Islet of Langerhans (tissue), 1 donor: ENCODE data around the gene TCF7.

Source experiments
- FAIRE-seq: peaks from one replicate; lab custom pipeline; 2011; peaks lifted over from hg19 to GRCh38; lab: Jason Lieb, UNC

Gene TCF7

DNA sequence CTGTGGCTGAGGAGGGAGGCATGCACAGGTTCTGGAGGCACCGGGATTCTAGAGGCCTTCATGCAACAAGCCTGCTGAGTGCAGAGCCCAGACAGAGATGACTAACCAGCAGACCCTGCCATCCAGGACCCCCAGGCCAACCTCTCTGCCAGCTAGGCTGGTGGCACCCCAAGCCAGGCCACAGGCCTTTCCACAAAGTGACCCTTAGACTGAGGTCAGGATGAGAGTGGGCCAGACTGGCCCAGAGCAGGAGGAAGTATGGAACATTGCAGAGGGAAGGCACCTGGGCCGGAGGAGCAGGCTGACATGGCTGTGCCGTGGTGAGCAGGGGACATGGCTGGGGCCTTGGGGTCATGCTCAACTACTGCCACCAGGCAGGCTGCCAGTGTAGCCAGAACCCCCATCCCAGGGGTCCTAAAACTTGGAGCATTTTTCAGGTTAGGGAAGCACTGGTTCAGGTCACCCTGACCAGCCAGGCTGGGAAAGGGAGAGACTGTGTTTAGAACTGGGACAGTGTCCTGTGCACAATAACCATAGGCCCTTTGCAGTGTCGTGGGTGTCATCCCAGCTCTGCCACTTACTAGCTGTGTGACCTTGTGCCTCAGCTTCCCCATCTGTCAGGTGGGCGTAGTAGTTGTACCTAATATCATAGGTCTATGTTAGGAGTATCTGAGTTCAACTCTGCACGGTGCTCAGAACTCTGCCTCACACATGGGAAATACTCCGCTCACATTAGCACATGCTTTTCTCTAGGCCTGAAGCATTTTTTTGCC lies 17.3 kb downstream of the TCF7 start:
- no peak for FAIRE-seq

DNA sequence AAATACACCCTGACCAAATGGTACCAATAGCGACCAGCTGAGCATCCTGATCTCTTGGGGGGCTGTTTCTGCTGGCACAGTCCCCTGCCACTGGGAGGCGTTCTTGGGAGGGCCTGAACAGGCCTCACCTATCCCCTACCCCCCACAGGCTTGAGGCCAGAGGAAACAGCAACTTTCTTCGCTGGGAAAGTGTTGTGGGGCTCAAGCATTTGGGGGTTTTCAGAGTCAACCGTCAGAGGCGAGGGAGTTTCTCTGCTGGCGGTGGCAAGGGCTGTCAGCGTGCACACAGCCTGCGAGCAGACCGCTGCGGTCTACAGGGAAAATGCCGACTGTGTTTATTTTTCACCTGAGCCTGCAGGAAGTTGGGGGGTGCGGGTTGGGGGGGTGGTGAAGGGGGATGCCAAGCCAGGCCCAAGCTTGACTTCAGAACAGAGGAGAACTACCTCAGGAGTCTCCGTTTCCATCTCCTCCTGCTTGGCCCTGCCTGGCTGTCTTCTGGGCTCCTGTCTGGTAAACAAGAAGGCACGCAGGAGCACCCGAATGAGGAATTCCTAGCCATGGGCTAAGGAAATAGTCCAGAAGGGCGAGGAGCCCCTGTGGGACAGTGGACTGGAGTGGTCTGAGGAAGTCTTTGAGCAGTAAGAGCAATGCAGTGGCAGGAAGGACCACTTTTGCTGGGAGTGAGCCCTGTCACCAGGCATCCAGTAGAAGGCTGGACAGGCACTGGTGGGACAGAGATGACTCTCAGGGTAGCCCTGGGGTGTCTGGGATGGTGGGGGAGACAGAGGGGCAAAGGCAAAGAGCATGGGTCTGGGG lies 18.1 kb downstream of the TCF7 start:
- FAIRE-seq = no peak

DNA sequence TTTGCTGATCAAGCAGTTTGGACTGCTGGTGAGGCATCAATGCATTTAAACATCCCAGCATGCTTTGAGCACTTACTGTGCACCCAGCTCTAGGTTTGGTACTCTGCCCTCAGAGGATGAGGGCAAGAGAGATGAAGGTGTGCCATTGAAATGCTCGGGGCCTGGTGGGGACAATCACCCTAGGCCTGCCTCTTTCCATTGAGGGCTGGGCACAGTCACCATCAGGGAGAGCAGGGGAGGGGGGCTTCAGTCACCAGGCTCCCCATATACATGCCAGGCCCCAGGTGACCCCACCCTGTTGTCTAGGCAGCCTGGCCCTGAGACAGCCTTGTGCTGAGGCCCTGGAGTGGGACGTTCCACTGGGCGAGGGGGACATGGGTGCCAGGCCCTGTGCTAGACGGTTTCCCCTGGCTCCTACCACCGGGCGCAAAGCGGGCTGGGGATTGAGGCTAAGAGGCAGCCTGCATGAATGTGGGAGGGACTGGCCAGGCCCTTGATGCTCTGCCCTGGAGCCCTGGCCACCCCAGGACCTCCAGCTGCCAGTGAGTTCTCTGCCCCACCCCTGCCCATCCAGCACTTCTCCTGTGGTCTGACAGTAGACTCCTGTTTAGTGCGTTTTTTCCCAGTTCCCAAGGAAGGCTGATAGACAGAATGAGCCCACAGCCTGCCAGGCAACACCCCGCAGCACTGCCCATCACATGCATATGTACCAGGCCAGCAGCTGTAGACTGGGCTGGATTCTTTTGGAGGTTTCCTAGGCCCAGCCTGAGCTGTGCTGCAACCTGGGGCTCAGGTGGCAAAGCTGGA lies 18.9 kb downstream of the TCF7 start:
- no peak for FAIRE-seq

DNA sequence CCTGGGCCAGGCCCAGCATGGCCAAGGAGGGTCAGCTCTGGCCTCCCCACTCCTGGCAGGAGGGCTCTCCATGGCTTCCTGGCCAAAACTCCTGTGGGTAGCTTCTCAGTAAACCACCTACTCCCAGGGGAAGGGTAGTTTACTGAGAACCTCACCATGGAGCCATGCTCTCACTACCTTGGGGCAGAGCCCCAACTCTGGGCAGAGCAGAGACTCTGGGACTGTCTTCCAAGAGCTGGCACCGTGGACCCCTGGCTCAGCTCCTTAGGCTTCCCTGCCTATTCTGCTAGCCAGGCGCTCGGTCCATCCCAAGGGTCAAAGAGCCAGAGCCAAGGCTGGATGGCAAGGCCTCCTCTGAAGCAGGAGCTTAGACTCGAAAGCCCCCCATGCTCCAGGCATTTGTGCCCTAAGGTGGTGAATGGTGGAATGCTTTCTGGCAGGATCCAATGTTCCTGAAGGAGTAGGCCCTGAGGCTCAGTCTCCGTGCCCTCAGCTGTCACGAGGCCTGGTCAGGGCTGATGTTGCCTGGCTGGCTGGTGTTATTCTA lies 19.6 kb downstream of the TCF7 start:
- no peak for FAIRE-seq

DNA sequence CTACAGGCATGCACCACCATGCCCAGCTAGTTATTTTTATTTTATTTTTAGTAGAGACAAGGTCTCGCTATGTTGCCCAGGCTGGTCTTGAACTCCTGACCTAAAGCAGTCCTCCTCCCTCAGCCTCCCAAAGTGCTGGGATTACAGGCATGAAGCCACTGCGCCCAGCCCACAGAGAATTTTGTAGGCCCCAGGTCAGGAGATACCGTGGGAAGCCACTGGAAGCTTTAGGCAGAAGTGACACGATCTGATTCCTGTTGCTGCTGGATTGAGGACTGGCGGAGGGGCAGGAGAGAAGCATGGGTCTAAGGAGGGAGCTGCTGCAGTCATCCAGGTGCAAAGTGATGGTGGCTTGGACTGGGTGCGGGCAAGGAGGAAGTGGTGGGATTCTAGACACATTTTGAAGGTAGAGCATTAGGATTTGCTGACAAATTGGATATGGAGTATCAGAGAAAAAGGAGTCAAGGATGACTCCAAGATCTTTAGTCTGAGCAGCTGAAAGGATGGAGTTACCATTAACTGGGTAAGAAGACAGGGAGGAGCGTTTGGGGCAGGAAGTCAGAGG lies 20.7 kb downstream of the TCF7 start:
- FAIRE-seq = no peak

DNA sequence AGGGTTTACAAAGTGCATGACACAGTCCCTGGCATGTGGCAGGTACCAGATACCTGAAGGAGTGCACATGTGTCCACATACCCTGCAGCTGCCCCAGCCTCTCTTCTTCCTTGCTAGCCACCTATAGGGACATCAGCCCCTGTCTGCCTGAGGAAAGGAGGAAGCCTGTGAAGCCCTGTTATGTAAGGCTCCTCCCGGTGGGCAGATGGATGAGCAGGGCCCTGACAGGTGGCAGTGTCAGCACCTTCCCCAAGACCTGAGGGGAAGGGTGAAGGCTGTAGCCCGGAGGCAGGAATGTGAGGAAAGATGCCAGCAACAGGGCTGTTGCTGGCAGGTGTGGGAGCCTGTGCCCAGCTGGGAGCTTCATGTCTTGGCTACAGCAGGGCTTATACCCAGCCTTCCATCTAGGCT lies 21.7 kb downstream of the TCF7 start:
- FAIRE-seq = no peak

DNA sequence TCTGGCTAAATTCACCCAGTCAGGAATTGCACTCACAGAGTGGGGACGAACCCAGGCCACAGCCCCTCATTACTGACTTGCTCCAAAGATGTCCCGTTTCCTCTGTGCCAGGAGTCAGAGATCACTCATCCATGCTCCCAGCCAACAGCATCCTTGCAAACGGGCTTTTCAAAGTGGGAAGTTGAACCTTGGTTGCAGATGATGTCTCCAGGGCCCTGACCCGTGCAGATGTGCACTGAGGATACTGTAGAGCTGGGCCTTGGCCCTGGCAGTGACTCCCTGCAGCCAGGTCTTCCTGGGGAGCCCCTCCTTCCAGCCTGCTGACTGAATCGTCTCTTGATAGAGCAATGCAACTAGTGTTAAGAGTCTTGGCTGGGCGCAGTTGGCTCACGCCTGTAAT lies 22.3 kb downstream of the TCF7 start:
- no peak for FAIRE-seq

DNA sequence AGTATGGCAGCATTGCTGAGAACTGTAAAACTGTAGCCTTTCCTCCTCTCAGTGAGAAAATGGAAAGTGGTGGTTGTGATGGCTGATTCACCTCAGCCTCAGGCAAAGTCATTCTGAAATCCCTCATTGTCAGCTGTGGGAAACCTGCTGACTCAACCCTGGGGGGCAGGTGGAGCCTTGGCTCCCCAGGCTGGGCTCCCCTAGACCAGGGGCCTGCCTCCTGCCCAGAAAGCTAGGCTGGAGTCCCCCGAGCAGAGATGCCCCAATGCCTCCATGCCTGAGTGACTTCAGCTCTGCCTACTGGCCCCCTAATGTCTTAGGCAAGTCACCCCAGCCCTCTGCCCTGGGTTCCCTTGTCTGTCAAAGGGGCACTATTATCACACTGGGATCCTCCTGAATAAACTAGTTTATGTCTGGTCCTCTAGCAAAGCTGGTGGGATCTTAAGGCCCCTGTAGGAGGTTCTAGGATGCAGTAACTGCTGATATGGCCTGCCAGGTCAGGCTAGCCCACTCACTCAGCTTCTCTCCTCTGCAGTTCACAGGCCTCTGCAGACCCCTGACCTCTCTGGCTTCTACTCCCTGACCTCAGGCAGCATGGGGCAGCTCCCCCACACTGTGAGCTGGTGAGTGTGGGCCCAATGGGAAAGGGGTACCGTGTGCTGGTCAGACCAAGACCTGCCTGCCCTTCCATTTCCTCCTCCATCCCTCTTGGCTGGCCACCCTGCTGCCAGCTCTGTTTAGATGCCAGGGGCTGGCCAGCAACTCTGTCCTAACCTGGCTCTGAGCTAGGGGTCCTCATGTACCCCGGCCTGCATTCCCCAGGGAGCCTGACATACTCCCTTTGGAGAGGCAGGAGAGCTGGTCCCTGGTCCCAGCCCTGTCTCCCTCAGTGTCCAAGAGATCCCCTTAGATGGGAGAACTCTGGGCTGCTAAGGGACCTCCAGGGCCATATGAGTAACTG lies 24.2 kb downstream of the TCF7 start:
- no peak for FAIRE-seq

DNA sequence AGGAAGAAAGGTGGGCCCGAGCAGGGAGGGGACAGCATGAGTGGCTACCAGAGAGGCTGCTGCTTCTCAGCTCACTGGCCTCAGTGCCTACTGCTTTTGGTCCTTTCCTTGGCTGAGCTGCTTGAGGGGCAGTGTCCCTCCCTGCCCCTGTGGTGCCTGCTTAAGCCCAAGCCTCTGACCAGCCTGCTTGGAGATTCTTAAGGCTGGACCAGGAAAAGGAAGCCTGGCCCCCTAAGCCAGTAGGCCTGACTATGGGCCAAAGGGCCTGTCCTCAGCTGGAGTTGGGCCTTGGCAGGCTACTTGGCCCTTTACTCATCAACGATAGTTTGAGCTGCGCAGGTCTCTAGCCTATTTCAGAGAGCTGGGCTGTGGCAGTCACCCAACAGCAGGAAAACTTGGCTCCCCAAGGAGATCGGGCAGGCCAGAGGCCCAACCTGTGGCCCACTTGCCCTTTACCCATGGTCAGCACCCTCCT lies 24.9 kb downstream of the TCF7 start:
- FAIRE-seq = no peak

DNA sequence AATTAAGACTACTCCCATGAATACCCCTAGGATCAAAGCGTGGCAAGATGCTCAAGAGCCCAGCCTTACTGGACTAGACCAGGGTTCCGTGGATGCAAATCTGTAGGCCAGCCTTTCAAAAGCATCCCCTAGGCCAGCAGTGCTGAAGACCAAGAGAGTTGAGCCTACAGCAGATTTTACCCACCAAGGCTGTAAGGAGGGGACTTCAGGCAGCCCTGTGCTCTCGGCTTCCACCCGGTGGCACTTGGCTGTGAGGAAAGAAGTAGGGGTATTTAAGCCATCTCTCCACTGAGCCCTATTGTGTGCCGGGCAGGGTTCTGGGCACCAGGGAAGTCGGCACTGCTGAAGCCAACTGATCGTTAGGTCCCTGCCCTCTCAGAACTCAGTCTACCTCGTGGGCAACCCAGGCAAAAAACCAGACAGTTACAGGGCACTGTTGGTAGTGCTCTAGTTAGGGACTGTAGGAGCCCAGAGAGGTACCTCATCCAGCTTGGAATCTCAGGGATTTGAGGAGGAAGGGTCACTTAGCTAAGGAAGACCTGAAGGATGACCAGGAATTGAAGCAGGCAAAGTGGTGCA lies 25.5 kb downstream of the TCF7 start:
- FAIRE-seq = no peak

DNA sequence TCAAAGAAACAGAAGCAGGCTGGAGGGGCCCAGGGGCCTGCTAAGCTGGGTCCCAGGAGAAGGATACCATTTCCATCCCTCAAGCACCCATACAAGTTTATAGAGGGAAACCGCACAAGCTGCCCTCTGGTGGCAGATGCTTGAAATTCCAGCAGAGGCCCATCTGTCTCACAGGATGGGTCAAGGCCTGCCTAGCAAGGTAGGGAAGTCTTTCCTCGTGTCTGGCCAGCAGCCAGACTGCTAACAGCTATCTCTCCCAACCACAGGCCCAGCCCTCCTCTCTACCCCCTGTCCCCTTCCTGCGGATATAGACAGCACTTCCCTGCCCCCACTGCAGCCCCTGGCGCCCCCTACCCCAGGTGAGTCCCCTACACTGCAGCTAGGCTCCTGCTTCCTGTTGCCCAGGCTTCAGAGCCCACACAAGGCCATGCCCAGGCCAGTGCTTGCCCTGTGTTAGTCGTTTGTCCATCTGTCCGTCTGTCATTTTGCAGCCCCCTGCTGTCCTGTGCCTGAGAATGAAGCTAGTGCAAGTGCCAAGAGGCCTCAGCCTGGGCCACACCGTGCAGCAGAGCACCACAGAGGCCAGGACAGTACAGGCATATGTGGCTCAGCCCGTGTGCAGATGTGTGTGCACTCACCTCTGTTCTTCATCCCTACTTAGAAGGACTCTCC lies 26.2 kb downstream of the TCF7 start:
- no peak for FAIRE-seq

DNA sequence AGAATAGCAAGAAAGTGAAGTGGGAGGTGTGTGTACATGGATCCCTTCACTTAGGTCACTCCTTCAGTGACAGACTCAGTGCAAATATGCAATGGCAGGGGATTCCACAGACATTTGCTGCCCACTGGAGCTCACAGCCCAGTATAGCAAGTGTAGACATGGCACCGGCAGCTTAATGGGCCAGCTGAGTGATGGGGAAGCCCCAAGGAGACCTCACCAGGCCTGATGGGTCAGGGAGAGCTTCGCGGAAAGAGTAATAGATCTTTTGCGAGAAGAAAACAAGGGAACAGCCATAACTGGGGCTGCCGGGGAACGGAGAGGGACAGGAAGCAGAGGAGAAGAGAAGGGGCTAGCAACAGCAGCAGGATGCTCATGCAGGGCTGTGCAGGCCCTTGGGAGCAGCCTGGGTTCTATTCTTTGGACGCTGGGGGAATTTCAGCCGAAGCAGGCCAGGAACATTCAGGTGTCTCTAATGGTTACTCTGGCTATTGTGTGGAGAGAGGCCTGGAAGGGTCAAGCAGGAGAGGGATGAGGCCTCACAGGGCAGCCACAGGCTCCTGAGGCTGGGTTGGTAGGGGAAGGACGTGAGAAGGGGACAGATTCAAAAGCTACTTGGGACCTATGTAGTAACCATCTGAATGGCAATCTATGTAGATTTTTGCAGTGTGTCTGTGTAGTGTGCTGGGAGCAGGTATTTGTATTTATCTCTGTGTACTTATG lies 27.0 kb downstream of the TCF7 start:
- no peak for FAIRE-seq

DNA sequence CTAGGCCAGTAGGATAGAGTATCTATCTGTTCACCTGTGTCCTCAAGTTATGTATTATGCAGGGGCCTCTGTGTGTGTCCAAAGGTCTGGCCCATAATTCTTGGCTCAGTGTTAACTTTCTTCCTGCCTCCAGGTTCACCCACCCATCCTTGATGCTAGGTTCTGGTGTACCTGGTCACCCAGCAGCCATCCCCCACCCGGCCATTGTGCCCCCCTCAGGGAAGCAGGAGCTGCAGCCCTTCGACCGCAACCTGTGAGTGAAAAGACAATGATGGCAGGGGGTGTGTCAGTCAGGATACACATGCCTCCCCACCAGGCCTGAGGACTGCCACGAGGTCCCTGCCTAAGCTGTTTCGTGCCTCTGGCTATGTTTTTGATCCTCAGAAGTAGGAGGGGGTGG lies 27.6 kb downstream of the TCF7 start:
- no peak for FAIRE-seq

DNA sequence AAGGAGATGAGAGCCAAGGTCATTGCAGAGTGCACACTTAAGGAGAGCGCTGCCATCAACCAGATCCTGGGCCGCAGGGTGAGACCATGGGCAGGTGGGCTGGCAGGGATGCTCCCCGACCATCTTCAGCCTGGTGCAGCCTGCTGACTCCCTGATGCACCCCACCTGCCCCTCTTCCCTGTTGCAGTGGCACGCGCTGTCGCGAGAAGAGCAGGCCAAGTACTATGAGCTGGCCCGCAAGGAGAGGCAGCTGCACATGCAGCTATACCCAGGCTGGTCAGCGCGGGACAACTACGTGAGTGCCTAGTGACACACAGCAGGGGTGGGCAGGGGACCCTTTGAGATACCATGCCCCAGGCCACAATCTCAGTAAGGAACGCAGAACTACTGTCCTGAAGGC lies 28.3 kb downstream of the TCF7 start:
- no peak for FAIRE-seq

DNA sequence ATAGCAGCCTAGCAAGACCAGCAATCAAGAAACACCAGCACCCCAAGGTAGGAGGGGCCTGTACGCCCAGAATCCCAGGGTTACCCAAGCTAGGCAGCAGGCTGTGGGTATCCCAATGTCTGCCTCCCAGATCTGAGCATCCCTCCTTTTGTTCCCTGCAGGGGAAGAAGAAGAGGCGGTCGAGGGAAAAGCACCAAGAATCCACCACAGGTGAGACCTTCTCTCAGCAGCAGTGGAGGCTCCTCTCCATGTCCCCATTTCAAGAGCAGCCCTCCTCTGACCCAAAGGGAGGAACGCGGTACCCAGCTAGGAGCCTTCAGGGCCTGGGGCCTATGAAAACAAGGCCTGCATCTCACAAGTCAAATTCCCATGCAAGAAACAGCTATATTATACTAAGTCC lies 28.9 kb downstream of the TCF7 start:
- no peak for FAIRE-seq

DNA sequence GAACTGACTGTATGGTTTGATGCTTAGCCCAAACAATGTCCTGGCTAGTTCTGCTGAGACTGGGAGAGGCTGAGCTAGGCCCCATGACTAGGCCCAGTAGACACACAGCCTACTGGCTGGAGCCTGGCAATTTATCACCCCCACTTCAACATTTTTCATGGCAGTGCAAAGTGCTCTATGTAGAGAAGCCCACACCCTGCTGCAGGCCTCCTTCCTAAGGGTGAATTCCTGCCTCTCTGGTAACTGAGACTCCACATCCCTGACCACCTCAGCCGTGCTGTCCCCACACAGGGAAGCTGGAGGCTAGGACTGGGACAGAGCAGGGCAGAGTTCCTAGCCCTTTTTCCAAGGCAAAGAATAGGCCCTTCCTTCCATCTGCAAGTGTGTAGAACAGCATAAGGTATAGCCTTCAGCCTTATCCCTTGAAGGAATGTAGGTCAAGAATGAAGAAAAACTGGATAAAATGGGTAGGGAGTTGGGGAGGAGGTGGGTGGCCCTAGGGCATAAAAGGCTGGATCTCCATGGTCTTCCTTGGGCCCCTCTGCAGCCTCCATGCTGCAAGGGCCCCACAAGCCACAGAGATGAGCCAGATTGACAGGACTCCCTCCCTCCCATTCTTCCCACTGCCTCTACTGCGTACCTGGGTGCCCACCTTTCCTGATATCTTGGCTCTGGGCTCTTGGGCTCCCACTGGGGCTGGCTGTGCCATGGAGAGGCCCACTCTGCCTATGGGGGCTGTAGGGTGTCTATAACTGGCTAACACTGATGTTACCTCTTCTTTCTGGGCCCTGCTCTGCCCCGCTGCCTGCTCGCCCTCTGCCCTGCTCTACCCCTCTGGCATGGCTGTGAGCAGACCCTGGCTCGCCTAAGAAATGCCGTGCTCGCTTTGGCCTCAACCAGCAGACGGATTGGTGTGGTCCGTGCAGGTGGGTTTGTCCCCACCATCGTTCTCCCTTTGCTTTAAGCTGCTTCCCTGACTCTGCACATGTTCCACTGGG lies 29.8 kb downstream of the TCF7 start:
- no peak for FAIRE-seq

DNA sequence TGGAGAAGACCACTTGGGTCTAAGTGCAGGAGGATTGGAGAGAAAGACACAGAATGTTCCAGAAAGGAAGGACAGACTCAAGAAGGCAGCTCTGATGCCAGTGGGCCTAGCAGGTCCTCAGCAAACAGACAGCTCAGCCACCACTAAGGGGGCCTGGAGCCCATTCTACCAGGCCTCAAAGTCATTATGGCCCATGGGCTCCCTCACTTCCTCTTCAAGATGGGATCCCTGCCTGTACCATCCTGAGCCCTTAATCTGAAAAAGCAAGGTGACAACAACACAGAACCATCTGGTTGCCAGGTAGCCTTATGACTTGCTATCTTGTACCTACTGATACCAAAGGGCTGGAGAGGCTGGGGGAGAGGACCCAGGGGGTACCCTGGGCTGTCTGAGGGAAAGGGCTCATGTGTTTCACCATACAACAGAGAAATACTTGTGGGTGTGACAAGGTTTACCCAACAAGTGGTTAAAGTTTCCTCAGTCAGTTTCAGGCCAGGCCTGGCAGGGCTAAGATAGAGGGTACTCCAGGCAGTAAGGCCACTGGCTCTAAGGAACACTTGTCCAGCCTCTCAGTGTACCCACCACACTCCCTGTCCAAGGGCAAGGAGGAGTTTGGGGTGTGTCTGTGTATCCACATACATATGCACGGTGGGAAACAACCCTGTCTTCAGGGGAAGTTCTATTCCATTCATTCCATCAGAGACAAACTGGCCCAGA lies 30.7 kb downstream of the TCF7 start:
- FAIRE-seq = no peak
